ENCODE results near the gene PLCL1.

GRCh38 chr2:198101688-198102087 lies 297.3 kb downstream of the PLCL1 start:
- no peak for TF ChIP-seq POLR2A (IDR thresholded peaks at IDR 0.05)
- TF ChIP-seq CTCF (IDR thresholded peaks at IDR 0.05 in 8 of 11, conservative IDR thresholded peaks at IDR 0.05 in 3 of 11): no peak
